Upper lobe of left lung (tissue), 6 donors: ENCODE results near the gene VWA8. TPM values are rescaled to one million over a fixed set of nuclear protein-coding genes. Genes with fewer than 3 reads are reported as not detected.

Experiments used
- ATAC-seq, 2 donors: fragments of 200-7000 bp; cut with Tn5 transposase; one replicate each; pipeline ENCODE4 v1.9.1; 2022; ENCODE audit warnings: mild to moderate bottlenecking in 2 of 2, moderate library complexity in 2 of 2; ENCODE audit not compliant: low FRiP score in 2 of 2
- DNase-seq, 2 donors: peaks; one replicate each; pipeline ENCODE4 v3.0.0-alpha.2; 2019 to 2020
- H3K27ac ChIP-seq, 4 donors: fragments of 200-600 bp; sonication (generic); one replicate each; pipeline ENCODE4 v1.5.1; 2016 to 2019
- H3K27me3 ChIP-seq, 4 donors: fragments of 200-600 bp; sonication (generic); one replicate each; pipeline ENCODE4 v1.5.1; 2017 to 2019
- H3K36me3 ChIP-seq, 4 donors: fragments of 200-600 bp; sonication (generic); one replicate each; pipeline ENCODE4 v1.5.1; 2016 to 2019
- H3K4me1 ChIP-seq, 4 donors: fragments of 200-600 bp; sonication (generic); one replicate each; pipeline ENCODE4 v1.5.1; 2018 to 2019
- H3K4me3 ChIP-seq, 4 donors: fragments of 200-600 bp; sonication (generic); one replicate each; pipeline ENCODE4 v1.5.1; 2017 to 2019; ENCODE audit warnings: mild to moderate bottlenecking in 2 of 4, moderate library complexity in 1 of 4
- H3K9me3 ChIP-seq, 4 donors: fragments of 200-600 bp; sonication (generic); one replicate each; pipeline ENCODE4 v1.5.1; 2018 to 2019
- EP300 ChIP-seq, 4 donors: sonication (generic); formaldehyde crosslinking; IDR thresholded peaks; one replicate each; pipeline ENCODE4 v1.5.1; 2017; ENCODE audit warnings: antibody characterized with exemption in 4 of 4, control low read depth in 2 of 4
- POLR2A ChIP-seq, 4 donors: fragments of 450-650 bp; IDR thresholded peaks; one replicate each; pipeline ENCODE4 v1.5.1; 2016 to 2017; ENCODE audit warnings: antibody characterized with exemption in 4 of 4, mild to moderate bottlenecking in 2 of 4
- POLR2AphosphoS5 ChIP-seq, 2 donors: sonication (generic); formaldehyde crosslinking; IDR thresholded peaks; one replicate each; pipeline ENCODE4 v1.5.1; 2017; ENCODE audit warnings: antibody characterized with exemption in 2 of 2
- WGBS, 2 donors: methylation state at CpG; one replicate each; pipeline ENCODE4 v1.1.5; 2017 to 2018; 5-methylcytosine and 5-hydroxymethylcytosine counted together
- total RNA-seq, 6 donors: library from RNA; depleted of rRNA in 4 of 6; stranded (reverse); fragments of >200 nt in 4 of 6; gene quantifications; one replicate each; pipeline versions ENCODE4 v1.1.0 to v1.2.1, GENCODE V29; 2016 to 2021
- TF ChIP-seq, protein P1 (sequence below), 6 experiments: fragments of 450-650 bp in 4 of 6; fragments of 200-600 bp in 2 of 6; sonication (generic) in 2 of 6; IDR thresholded peaks; one replicate each; pipeline ENCODE4 v1.5.1; 2016 to 2019; ENCODE audit warnings: antibody characterized with exemption in 6 of 6
- donor health status: DM: no; HTN: no; CAD: no; lungs with moderate emphysema.
- donor health status: DM: no; HTN: yes; CAD: no; lungs with severe emphysema.

VWA8 gene
- total RNA-seq, 6 donors from 2014 or later: 15.0 to 39.8 (median 16.9) TPM

- H3K9me3 ChIP-seq: no peaks in the 10 kb centered on the region
- WGBS, 2 donors: 96% methylated on average over 2 of the region's 2 CpGs
- no peak overlapping the region for H3K4me3 ChIP-seq
- ATAC-seq (no peak), DNase-seq (no peak)
- peaks cover 10 to 21% (median 18%) of the 10 kb centered on the region in 4 donors for H3K4me1 ChIP-seq
- TF ChIP-seq POLR2A (IDR thresholded peaks at IDR 0.05) (no peak), POLR2AphosphoS5 (IDR thresholded peaks at IDR 0.05) (no peak), EP300 (IDR thresholded peaks at IDR 0.05) (no peak)
- TF ChIP-seq, protein P1, sequence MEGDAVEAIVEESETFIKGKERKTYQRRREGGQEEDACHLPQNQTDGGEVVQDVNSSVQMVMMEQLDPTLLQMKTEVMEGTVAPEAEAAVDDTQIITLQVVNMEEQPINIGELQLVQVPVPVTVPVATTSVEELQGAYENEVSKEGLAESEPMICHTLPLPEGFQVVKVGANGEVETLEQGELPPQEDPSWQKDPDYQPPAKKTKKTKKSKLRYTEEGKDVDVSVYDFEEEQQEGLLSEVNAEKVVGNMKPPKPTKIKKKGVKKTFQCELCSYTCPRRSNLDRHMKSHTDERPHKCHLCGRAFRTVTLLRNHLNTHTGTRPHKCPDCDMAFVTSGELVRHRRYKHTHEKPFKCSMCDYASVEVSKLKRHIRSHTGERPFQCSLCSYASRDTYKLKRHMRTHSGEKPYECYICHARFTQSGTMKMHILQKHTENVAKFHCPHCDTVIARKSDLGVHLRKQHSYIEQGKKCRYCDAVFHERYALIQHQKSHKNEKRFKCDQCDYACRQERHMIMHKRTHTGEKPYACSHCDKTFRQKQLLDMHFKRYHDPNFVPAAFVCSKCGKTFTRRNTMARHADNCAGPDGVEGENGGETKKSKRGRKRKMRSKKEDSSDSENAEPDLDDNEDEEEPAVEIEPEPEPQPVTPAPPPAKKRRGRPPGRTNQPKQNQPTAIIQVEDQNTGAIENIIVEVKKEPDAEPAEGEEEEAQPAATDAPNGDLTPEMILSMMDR (IDR thresholded peaks at IDR 0.05): no peak
- no peaks in the 10 kb centered on the region for H3K27me3 ChIP-seq
- no peaks in the 10 kb centered on the region for H3K36me3 ChIP-seq
- peak overlapping the region in 1 of 4 donors; percentile 69 for H3K27ac ChIP-seq
Observed at GRCh38 chr13:41597348-41598041, 363.4 kb downstream of the VWA8 start.

GRCh38 chr13:41596190-41596589, 364.7 kb downstream of the VWA8 start:
- Histone ChIP-seq H3K27me3 (no peaks in the 10 kb centered on the region), H3K36me3 (no peaks in the 10 kb centered on the region), H3K4me1 (peaks cover 10 to 21% (median 18%) of the 10 kb centered on the region in 4 donors), H3K9me3 (no peaks in the 10 kb centered on the region), H3K27ac (peak overlapping the region in 1 of 4 donors; percentile 74), H3K4me3 (no peak overlapping the region)
- TF ChIP-seq POLR2AphosphoS5 (IDR thresholded peaks at IDR 0.05): no peak
- TF ChIP-seq POLR2A (IDR thresholded peaks at IDR 0.05): no peak
- TF ChIP-seq, protein P1 (IDR thresholded peaks at IDR 0.05): no peak
- TF ChIP-seq EP300 (IDR thresholded peaks at IDR 0.05): no peak
- ATAC-seq (no peak), DNase-seq (no peak)

DNA sequence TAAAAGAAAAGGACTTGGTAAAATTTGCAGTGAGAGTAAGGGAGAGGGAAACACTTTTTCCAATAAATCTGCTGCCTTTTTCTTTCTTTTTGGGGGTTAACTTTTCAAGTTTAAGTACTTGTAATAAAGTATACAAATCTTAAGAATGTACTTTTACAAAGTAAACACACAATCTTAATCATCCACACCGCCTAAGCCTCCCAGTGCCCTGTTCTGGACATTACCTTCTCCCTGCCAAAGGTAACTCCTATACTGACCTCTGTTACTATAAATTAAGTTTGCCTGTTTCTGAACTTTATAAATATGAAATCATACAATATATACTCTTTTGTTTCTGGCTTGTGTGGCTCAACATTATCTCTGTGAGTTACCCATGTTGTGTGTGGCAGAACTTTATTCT, 365.6 kb downstream of the VWA8 start:
- no peak for DNase-seq
- no peaks in the 10 kb centered on the region for H3K36me3 ChIP-seq
- TF ChIP-seq POLR2A (IDR thresholded peaks at IDR 0.05) (no peak), POLR2AphosphoS5 (IDR thresholded peaks at IDR 0.05) (no peak), EP300 (IDR thresholded peaks at IDR 0.05) (no peak)
- TF ChIP-seq, protein P1 (IDR thresholded peaks at IDR 0.05): no peak
- peaks cover 13 to 21% (median 18%) of the 10 kb centered on the region in 4 donors for H3K4me1 ChIP-seq
- no peak overlapping the region for H3K27ac ChIP-seq
- 57 to 65% methylated on average over 1 of the region's 1 CpG for WGBS, 2 donors
- H3K9me3 ChIP-seq: no peaks in the 10 kb centered on the region
- H3K27me3 ChIP-seq: no peaks in the 10 kb centered on the region
- H3K4me3 ChIP-seq: no peak overlapping the region
- no peak for ATAC-seq

GRCh38 chr13:41590643-41591042, 370.3 kb downstream of the VWA8 start:
- DNase-seq: no peak
- WGBS, 2 donors: 89 to 96% methylated on average over 3 of the region's 3 CpGs
- H3K4me1 ChIP-seq: peaks cover under 1 to 12% (median 7%) of the 10 kb centered on the region in 4 donors

More at GRCh38 chr13:41590643-41591042, 370.3 kb downstream of the VWA8 start:
- no peak for ATAC-seq
- Histone ChIP-seq H3K27ac (no peak overlapping the region), H3K4me3 (no peak overlapping the region), H3K27me3 (no peaks in the 10 kb centered on the region), H3K9me3 (no peaks in the 10 kb centered on the region), H3K36me3 (peaks cover 0 to 7% (median 0%) of the 10 kb centered on the region in 4 donors)
- TF ChIP-seq, protein P1 (IDR thresholded peaks at IDR 0.05): no peak
- TF ChIP-seq POLR2A (IDR thresholded peaks at IDR 0.05): no peak
- TF ChIP-seq EP300 (IDR thresholded peaks at IDR 0.05): no peak
- no peak for TF ChIP-seq POLR2AphosphoS5 (IDR thresholded peaks at IDR 0.05)
